CD14-positive monocyte (primary cell): Measurements from ENCODE around the gene KRT76. TPM values are rescaled to one million over a fixed set of nuclear protein-coding genes. Genes with fewer than 3 reads are reported as not detected.

ENCODE experiments used
- DNase-seq, 3 donors: peaks; one replicate each; pipeline ENCODE4 v3.0.0-alpha.2; 2011 to 2022
- H2AFZ ChIP-seq: 2 replicates; pipeline ENCODE4 v1.6.0; 2012; ENCODE audit warnings: mild to moderate bottlenecking, low read depth, low read length, inconsistent platforms; ENCODE audit not compliant: insufficient read depth, poor library complexity, severe bottlenecking
- H3K27ac ChIP-seq, 2 donors: 1 replicate in 1 of 2; 2 replicates in 1 of 2; pipeline ENCODE4 v1.5.1; 2012 to 2013; ENCODE audit warnings: low read length in 2 of 2, control low read depth in 1 of 2, inconsistent platforms in 1 of 2, low read depth in 1 of 2, mild to moderate bottlenecking in 1 of 2
- H3K27me3 ChIP-seq, 2 donors: one replicate each; pipeline versions ENCODE4 v1.6.0 to v1.6.1; 2011 to 2013; ENCODE audit warnings: low read length in 2 of 2; ENCODE audit not compliant: control insufficient read depth in 2 of 2, insufficient read depth in 2 of 2
- H3K36me3 ChIP-seq, 2 donors: replicated peaks in 1 of 2; 1 replicate in 1 of 2; 2 replicates in 1 of 2; pipeline versions ENCODE4 v1.5.1 to v1.6.1; 2012 to 2013; ENCODE audit warnings: low read length in 2 of 2, control low read depth in 1 of 2, inconsistent platforms in 1 of 2, mild to moderate bottlenecking in 1 of 2; ENCODE audit not compliant: insufficient read depth in 2 of 2, control insufficient read depth in 1 of 2
- H3K4me1 ChIP-seq, 2 donors: 1 replicate in 1 of 2; 2 replicates in 1 of 2; pipeline versions ENCODE4 v1.5.1 to v1.6.1; 2012 to 2013; ENCODE audit warnings: low read length in 2 of 2, control low read depth in 1 of 2, inconsistent platforms in 1 of 2, mild to moderate bottlenecking in 1 of 2, moderate library complexity in 1 of 2; ENCODE audit not compliant: insufficient read depth in 2 of 2, control insufficient read depth in 1 of 2
- H3K4me2 ChIP-seq: replicated peaks from 2 replicates; pipeline ENCODE3; 2012; ENCODE audit warnings: low read length, moderate library complexity, mild to moderate bottlenecking; ENCODE audit not compliant: poor library complexity, severe bottlenecking; ENCODE audit errors: extremely low read depth
- H3K4me3 ChIP-seq, 3 experiments: fragments of 200-600 bp in 1 of 3; sonication (generic) in 1 of 3; replicated peaks in 1 of 3; 1 replicate in 2 of 3; 2 replicates in 1 of 3; pipeline ENCODE4 v1.5.1; 2011 to 2013; ENCODE audit warnings: low read length in 3 of 3, mild to moderate bottlenecking in 3 of 3, control low read depth in 2 of 3, low read depth in 2 of 3, inconsistent platforms in 1 of 3, moderate library complexity in 1 of 3
- H3K79me2 ChIP-seq: 2 replicates; pipeline ENCODE4 v1.6.0; 2012; ENCODE audit warnings: mild to moderate bottlenecking, control low read depth, inconsistent platforms, low read length, moderate library complexity; ENCODE audit not compliant: insufficient read depth
- H3K9ac ChIP-seq: 2 replicates; pipeline ENCODE4 v1.6.0; 2017; ENCODE audit warnings: low read length, mild to moderate bottlenecking; ENCODE audit not compliant: insufficient read depth, poor library complexity, severe bottlenecking
- H3K9me3 ChIP-seq, 2 donors: replicated peaks in 1 of 2; 1 replicate in 1 of 2; 2 replicates in 1 of 2; pipeline versions ENCODE4 v1.5.1 to v1.6.1; 2012 to 2013; ENCODE audit warnings: low read length in 2 of 2, control low read depth in 1 of 2; ENCODE audit not compliant: control insufficient read depth in 1 of 2, insufficient read depth in 1 of 2
- H4K20me1 ChIP-seq: 2 replicates; pipeline ENCODE4 v1.6.0; 2012; ENCODE audit warnings: mild to moderate bottlenecking, low read length, control low read depth, moderate library complexity; ENCODE audit not compliant: insufficient read depth
- H3K27ac Mint-ChIP-seq, 7 donors: one replicate each; pipeline ENCODE4 v1.8.0; 2020; ENCODE audit warnings: mild to moderate bottlenecking in 7 of 7, mixed read lengths in 7 of 7, moderate library complexity in 6 of 7, inconsistent platforms in 2 of 7
- H3K27me3 Mint-ChIP-seq, 3 donors: one replicate each; pipeline ENCODE4 v1.8.0; 2021 to 2022; ENCODE audit warnings: low read depth in 3 of 3, mild to moderate bottlenecking in 3 of 3, mixed read lengths in 3 of 3, moderate library complexity in 3 of 3, inconsistent platforms in 1 of 3
- H3K36me3 Mint-ChIP-seq, 2 donors: one replicate each; pipeline ENCODE4 v1.8.0; 2020; ENCODE audit warnings: mixed read lengths in 2 of 2, inconsistent platforms in 1 of 2, mild to moderate bottlenecking in 1 of 2
- H3K4me1 Mint-ChIP-seq: one replicate; pipeline ENCODE4 v1.8.0; 2020; ENCODE audit warnings: mild to moderate bottlenecking, mixed read lengths
- H3K4me3 Mint-ChIP-seq, 2 donors: one replicate each; pipeline ENCODE4 v1.8.0; 2020; ENCODE audit warnings: mild to moderate bottlenecking in 2 of 2, mixed read lengths in 2 of 2, moderate library complexity in 1 of 2
- H3K9me3 Mint-ChIP-seq, 7 donors: one replicate each; pipeline ENCODE4 v1.8.0; 2020 to 2022; ENCODE audit warnings: mixed read lengths in 7 of 7, mild to moderate bottlenecking in 6 of 7, moderate library complexity in 6 of 7, inconsistent platforms in 2 of 7
- WGBS: methylation state at CpG from one replicate; pipeline ENCODE4 v1.1.5; 2013; ENCODE audit warnings: missing lambda C conversion rate; ENCODE audit not compliant: insufficient coverage; 5-methylcytosine and 5-hydroxymethylcytosine counted together
- intact Hi-C, 2 donors: fragments of 100-400 bp; cut with micrococcal nuclease; formaldehyde crosslinking; loops; one replicate each; pipeline versions ENCODE4 v1.15.0 to v1.15.1; 2023
- polyA plus RNA-seq, 3 donors: library from polyadenylated mRNA; depleted of rRNA in 1 of 3; unstranded in 2 of 3; stranded (reverse) in 1 of 3; fragments of 300-500 nt in 2 of 3; fragments of >200 nt in 1 of 3; fragmentation: Illumina TruSeq in 2 of 3; gene quantifications; 1 replicate in 2 of 3; 2 replicates in 1 of 3; pipeline ENCODE4 v1.2.3, GENCODE V29; 2012 to 2021
- TF ChIP-seq, protein P1 (sequence below): fragments of 200-600 bp; IDR thresholded peaks from one replicate; pipeline ENCODE4 v1.8.0; 2022; ENCODE audit warnings: antibody characterized with exemption, mild to moderate bottlenecking

Gene KRT76
- polyA plus RNA-seq, 3 donors = not detected

DNA sequence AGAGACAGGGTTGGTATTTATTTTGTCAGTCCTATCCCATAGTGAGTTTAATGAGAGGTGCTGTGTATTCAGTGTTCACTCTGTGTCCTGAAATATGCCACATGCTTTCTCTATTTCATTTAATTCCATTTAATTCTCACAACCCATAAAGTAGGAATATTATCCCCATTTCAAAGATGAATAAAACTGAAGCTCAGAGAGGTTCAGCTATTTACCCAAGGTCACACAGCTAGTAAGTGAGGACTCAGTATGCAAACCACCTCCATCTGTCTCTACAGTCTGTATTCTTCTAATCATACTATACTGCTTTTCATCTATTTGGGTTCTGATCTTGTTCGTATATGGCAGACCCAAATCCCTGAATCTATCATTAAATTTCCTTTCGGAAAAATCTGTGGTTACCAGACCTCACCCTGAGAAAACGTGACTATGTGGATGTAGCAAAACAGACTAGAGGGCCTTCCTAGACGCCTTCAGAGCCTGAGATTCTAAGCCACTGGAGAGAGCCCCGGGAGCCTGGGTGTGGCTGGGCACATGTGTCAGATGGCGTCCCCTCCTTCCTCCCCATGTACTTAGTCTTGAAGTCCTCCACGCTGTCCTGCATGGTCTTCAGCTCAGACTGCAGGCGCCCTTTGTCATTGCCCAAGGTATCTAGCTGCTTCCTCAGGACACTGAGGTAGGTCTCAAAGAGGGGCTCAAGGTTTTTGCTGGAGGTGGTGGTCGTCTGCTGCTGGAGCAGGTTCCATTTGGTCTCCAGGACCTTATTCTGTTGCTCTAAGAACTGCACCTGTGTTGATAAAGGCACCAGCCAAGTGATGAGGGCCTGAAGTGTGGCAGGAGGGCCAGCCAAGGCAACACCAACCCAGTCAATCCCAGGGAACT, 34.3 kb upstream of the KRT76 start:
- Mint-ChIP-seq H3K36me3 (no peaks in the 10 kb centered on the region), H3K4me3 (no peak overlapping the region), H3K4me1 (no peaks in the 10 kb centered on the region), H3K27ac (no peak overlapping the region), H3K9me3 (peaks cover 0 to 2% (median 0%) of the 10 kb centered on the region in 7 donors), H3K27me3 (peaks cover 2 to 7% (median 3%) of the 10 kb centered on the region in 3 donors)
- H3K4me1 ChIP-seq = no peaks in the 10 kb centered on the region
- H3K27me3 ChIP-seq = no peaks in the 10 kb centered on the region
- intact Hi-C loops = no loop called here
- H3K9ac ChIP-seq = no peak overlapping the region
- H2AFZ ChIP-seq = no peak overlapping the region
- H3K79me2 ChIP-seq = no peaks in the 10 kb centered on the region
- H3K4me3 ChIP-seq = no peak overlapping the region
- DNase-seq = no peak
- no peak overlapping the region for H3K4me2 ChIP-seq
- TF ChIP-seq, protein P1, sequence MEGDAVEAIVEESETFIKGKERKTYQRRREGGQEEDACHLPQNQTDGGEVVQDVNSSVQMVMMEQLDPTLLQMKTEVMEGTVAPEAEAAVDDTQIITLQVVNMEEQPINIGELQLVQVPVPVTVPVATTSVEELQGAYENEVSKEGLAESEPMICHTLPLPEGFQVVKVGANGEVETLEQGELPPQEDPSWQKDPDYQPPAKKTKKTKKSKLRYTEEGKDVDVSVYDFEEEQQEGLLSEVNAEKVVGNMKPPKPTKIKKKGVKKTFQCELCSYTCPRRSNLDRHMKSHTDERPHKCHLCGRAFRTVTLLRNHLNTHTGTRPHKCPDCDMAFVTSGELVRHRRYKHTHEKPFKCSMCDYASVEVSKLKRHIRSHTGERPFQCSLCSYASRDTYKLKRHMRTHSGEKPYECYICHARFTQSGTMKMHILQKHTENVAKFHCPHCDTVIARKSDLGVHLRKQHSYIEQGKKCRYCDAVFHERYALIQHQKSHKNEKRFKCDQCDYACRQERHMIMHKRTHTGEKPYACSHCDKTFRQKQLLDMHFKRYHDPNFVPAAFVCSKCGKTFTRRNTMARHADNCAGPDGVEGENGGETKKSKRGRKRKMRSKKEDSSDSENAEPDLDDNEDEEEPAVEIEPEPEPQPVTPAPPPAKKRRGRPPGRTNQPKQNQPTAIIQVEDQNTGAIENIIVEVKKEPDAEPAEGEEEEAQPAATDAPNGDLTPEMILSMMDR = no peak
- no peaks in the 10 kb centered on the region for H4K20me1 ChIP-seq
- 90% methylated on average over 5 of the region's 9 CpGs for WGBS
- H3K27ac ChIP-seq = no peak overlapping the region
- no peaks in the 10 kb centered on the region for H3K9me3 ChIP-seq
- no peaks in the 10 kb centered on the region for H3K36me3 ChIP-seq

DNA sequence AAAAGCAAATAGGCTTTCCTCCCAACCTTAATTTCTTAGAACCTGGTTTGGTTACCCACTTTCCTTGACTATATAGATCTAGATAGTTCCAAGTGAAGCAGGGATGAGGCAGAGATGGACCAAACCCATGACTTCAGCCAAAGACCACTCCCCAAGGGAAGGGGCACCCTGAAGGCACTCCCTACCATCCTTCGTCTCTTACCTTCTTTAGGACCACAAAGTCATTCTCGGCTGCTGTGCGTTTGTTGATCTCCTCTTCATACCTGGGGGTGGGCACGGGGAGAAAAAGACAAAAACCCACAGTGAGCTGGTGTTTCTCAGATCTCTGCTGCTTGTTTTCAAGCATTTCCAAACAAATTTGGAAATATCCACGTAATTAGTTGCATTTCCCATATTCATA, 33.4 kb upstream of the KRT76 start:
- Histone ChIP-seq H2AFZ (no peak overlapping the region), H3K9me3 (no peaks in the 10 kb centered on the region), H3K4me2 (no peak overlapping the region), H3K36me3 (no peaks in the 10 kb centered on the region), H3K4me3 (no peak overlapping the region), H4K20me1 (no peaks in the 10 kb centered on the region), H3K79me2 (no peaks in the 10 kb centered on the region), H3K4me1 (no peaks in the 10 kb centered on the region), H3K27me3 (no peaks in the 10 kb centered on the region), H3K27ac (no peak overlapping the region), H3K9ac (no peak overlapping the region)
- Mint-ChIP-seq H3K36me3 (no peaks in the 10 kb centered on the region), H3K27me3 (peaks cover 2 to 7% (median 3%) of the 10 kb centered on the region in 3 donors), H3K4me1 (no peaks in the 10 kb centered on the region), H3K9me3 (peaks cover 0 to 2% (median 0%) of the 10 kb centered on the region in 7 donors), H3K27ac (peak overlapping the region in 1 of 7 donors; percentile 54), H3K4me3 (no peak overlapping the region)
- DNase-seq = no peak
- intact Hi-C loops = no loop called here
- no CpG with 5 or more reads among the region's 5 CpGs for WGBS
- TF ChIP-seq, protein P1 = no peak
